IMR-90 (cell line): ENCODE results near the gene LAMA3. TPM values are rescaled to one million over a fixed set of nuclear protein-coding genes. Genes with fewer than 3 reads are reported as not detected.
A peak's percentile ranks its signal among the peaks of the same experiment; 100 is the strongest.

Source experiments
- ATAC-seq: fragments of 200-7000 bp; cut with Tn5 transposase; 2 replicates; pipeline ENCODE4 v1.9.1; 2020; ENCODE audit warnings: low read depth, mild to moderate bottlenecking, moderate library complexity
- BruUV-seq: library from RNA; stranded (reverse); fragments of 400-500 nt; replicated peaks from 2 replicates; lab custom pipeline; 2021; lab: Mats Ljungman, UMichigan
- CTCF ChIA-PET: fragments of 300-600 bp; formaldehyde crosslinking; extraction: SDS; loops from one replicate; lab custom pipeline; 2021; ENCODE audit warnings: antibody characterized with exemption; lab: Yijun Ruan, JAX
- POLR2A ChIA-PET: fragments of 300-600 bp; sonication (Branson Sonifier 250); formaldehyde crosslinking; loops from one replicate; lab custom pipeline; 2022; ENCODE audit warnings: antibody characterized with exemption; ENCODE audit not compliant: unreplicated experiment; lab: Charles Lee
- DNase-seq: peaks from one replicate; pipeline ENCODE4 v3.0.0; 2013
- H2AFZ ChIP-seq: replicated peaks from 2 replicates; pipeline ENCODE3; 2013; ENCODE audit warnings: low read length, mild to moderate bottlenecking; ENCODE audit not compliant: poor library complexity
- H2AK5ac ChIP-seq: 2 replicates; pipeline ENCODE4 v1.6.1; 2013; ENCODE audit warnings: low read depth, low read length, inconsistent platforms
- H2AK9ac ChIP-seq: replicated peaks from 2 replicates; pipeline ENCODE3; 2013; ENCODE audit warnings: mild to moderate bottlenecking, low read depth, low read length, moderate library complexity; ENCODE audit not compliant: poor library complexity
- H2BK120ac ChIP-seq: 2 replicates; pipeline ENCODE4 v1.6.1; 2013; ENCODE audit warnings: low read depth, low read length, inconsistent platforms
- H2BK15ac ChIP-seq: 3 replicates; pipeline ENCODE4 v1.6.1; 2013; ENCODE audit warnings: low read depth, low read length, inconsistent platforms
- H2BK20ac ChIP-seq: 2 replicates; pipeline ENCODE4 v1.6.1; 2013; ENCODE audit warnings: low read depth, mild to moderate bottlenecking, inconsistent platforms, low read length, moderate library complexity
- H2BK5ac ChIP-seq: 2 replicates; pipeline ENCODE4 v1.6.1; 2013; ENCODE audit warnings: mild to moderate bottlenecking, low read depth, low read length, inconsistent platforms; ENCODE audit not compliant: poor library complexity, severe bottlenecking
- H3K14ac ChIP-seq: replicated peaks from 2 replicates; pipeline ENCODE4 v1.6.1; 2013; ENCODE audit warnings: low read depth, low read length, inconsistent platforms
- H3K18ac ChIP-seq: 2 replicates; pipeline ENCODE4 v1.6.1; 2013; ENCODE audit warnings: low read depth, low read length, control low read depth
- H3K23ac ChIP-seq: 2 replicates; pipeline ENCODE4 v1.6.1; 2013; ENCODE audit warnings: low read depth, low read length, inconsistent platforms
- H3K27ac ChIP-seq: 2 replicates; pipeline ENCODE4 v1.5.1; 2013; ENCODE audit warnings: mild to moderate bottlenecking, control low read depth, low read length; ENCODE audit not compliant: insufficient read depth
- H3K27me3 ChIP-seq: 2 replicates; pipeline ENCODE4 v1.6.1; 2013; ENCODE audit warnings: low read length; ENCODE audit not compliant: control insufficient read depth, insufficient read depth
- H3K36me3 ChIP-seq: 2 replicates; pipeline ENCODE4 v1.6.1; 2013; ENCODE audit warnings: low read length, mixed read lengths; ENCODE audit not compliant: control insufficient read depth, insufficient read depth
- H3K4ac ChIP-seq: 2 replicates; pipeline ENCODE4 v1.6.1; 2013; ENCODE audit warnings: low read depth, low read length, inconsistent platforms
- H3K4me1 ChIP-seq: 2 replicates; pipeline ENCODE4 v1.6.1; 2013; ENCODE audit warnings: low read length, mixed read lengths; ENCODE audit not compliant: control insufficient read depth, insufficient read depth
- H3K4me2 ChIP-seq: 2 replicates; pipeline ENCODE4 v1.6.1; 2013; ENCODE audit warnings: low read depth, mild to moderate bottlenecking, control low read depth, low read length, moderate library complexity
- H3K4me3 ChIP-seq: 2 replicates; pipeline ENCODE4 v1.5.1; 2013; ENCODE audit warnings: low read depth, mild to moderate bottlenecking, control low read depth, low read length, moderate library complexity; ENCODE audit not compliant: insufficient read depth
- H3K56ac ChIP-seq: 2 replicates; pipeline ENCODE4 v1.6.1; 2013; ENCODE audit warnings: low read length, inconsistent platforms; ENCODE audit not compliant: insufficient read depth; ENCODE audit errors: extremely low read depth
- H3K79me1 ChIP-seq, 2 experiments: 2 replicates each; pipeline ENCODE4 v1.6.1; 2013; ENCODE audit warnings: low read length in 2 of 2, inconsistent platforms in 1 of 2, low read depth in 1 of 2
- H3K9ac ChIP-seq: 2 replicates; pipeline ENCODE4 v1.6.1; 2013; ENCODE audit warnings: low read depth, low read length, control low read depth
- H3K9me1 ChIP-seq: 2 replicates; pipeline ENCODE4 v1.6.1; 2013; ENCODE audit warnings: low read length, inconsistent platforms; ENCODE audit not compliant: insufficient read depth
- H3K9me3 ChIP-seq: 2 replicates; pipeline ENCODE4 v1.6.1; 2013; ENCODE audit warnings: low read length; ENCODE audit not compliant: control insufficient read depth, insufficient read depth
- H4K20me1 ChIP-seq: 2 replicates; pipeline ENCODE4 v1.6.1; 2013; ENCODE audit warnings: low read length, inconsistent platforms; ENCODE audit not compliant: insufficient read depth
- H4K5ac ChIP-seq: 2 replicates; pipeline ENCODE4 v1.6.1; 2013; ENCODE audit warnings: mild to moderate bottlenecking, low read depth, low read length, control low read depth
- H4K8ac ChIP-seq, 2 experiments: 2 replicates each; pipeline ENCODE4 v1.6.1; 2013; ENCODE audit warnings: low read depth in 2 of 2, low read length in 2 of 2, control low read depth in 1 of 2, inconsistent platforms in 1 of 2
- H4K91ac ChIP-seq: 2 replicates; pipeline ENCODE4 v1.6.1; 2013; ENCODE audit warnings: low read depth, low read length, inconsistent platforms; ENCODE audit not compliant: insufficient read depth
- MAFK ChIP-seq: IDR thresholded peaks from 2 replicates; pipeline ENCODE4 v1.6.1; 2012; ENCODE audit warnings: low read depth, low read length, improper control_type of control experiment
- MAZ ChIP-seq: IDR thresholded peaks from 2 replicates; pipeline ENCODE4 v1.6.1; 2012; ENCODE audit warnings: low read depth, mild to moderate bottlenecking, low read length, improper control_type of control experiment, moderate library complexity, borderline replicate concordance
- NFE2L2 ChIP-seq: fragments of 150-350 bp; IDR thresholded peaks from 2 replicates; pipeline ENCODE4 v1.6.1; 2016; ENCODE audit warnings: low read depth, mild to moderate bottlenecking, low read length
- POLR2A ChIP-seq: IDR thresholded peaks from 2 replicates; pipeline ENCODE4 v1.6.1; 2012; ENCODE audit warnings: mild to moderate bottlenecking, low read depth, low read length
- RFX5 ChIP-seq: IDR thresholded peaks from 2 replicates; pipeline ENCODE4 v1.8.0; 2012; ENCODE audit warnings: low read depth, mild to moderate bottlenecking, low read length, moderate library complexity
- WGBS, 2 experiments: methylation state at CpG; one replicate each; pipeline versions ENCODE4 v1.1.5 to v1.1.7; 2013; ENCODE audit warnings: missing lambda C conversion rate in 2 of 2; ENCODE audit not compliant: insufficient read length in 1 of 2; ENCODE audit errors: extremely low coverage in 2 of 2; 5-methylcytosine and 5-hydroxymethylcytosine counted together
- dilution Hi-C: fragments of 300-500 bp; cut with HindIII; formaldehyde crosslinking; loops from one replicate; pipeline ENCODE4 v1.14.3; 2018; ENCODE audit warnings: low sequenced_read_pairs; ENCODE audit not compliant: unreplicated experiment
- in situ Hi-C: fragments of 300-500 bp; cut with MboI; formaldehyde crosslinking; loops from 3 replicates; pipeline ENCODE4 v1.14.3; 2019; ENCODE audit warnings: low sequenced_read_pairs, inconsistent platforms, mixed read lengths
- intact Hi-C: fragments of 100-400 bp; cut with micrococcal nuclease; formaldehyde crosslinking; loops from 2 replicates; pipeline ENCODE4 v1.10.0; 2022
- polyA plus RNA-seq, 3 experiments: library from polyadenylated mRNA; depleted of rRNA; stranded (reverse); fragments of >200 nt; gene quantifications; 2 replicates each; pipeline ENCODE4 v1.2.3, GENCODE V29; 2012; ENCODE audit warnings: low replicate concordance in 1 of 3
- total RNA-seq: library from RNA; depleted of rRNA; stranded (reverse); fragments of >200 nt; gene quantifications from 2 replicates; pipeline ENCODE4 v1.2.3, GENCODE V29; 2012

The LAMA3 gene
- total and polyA plus RNA-seq, 2 of the 4 experiments (the other 2 are of a cell fraction), result 0.18 to 0.19 TPM

DNA sequence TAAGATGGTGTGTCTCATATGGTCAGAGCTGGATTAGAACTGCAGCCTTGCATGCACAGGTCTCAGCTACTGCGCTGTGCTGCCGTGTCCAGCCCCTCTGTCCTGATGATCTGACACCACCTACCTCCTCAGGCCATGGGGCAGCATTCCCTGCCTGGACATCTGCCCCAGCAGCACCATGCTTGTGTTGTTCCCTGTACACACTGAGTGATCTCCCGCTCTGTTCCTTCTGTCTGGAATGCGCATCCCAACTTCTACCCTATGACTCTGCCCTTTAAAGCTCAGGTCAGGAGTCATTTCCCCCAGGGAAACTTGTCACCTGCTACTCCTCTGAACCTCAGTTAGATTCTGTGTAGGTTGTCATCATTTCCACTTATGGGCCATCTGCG is 167.9 kb downstream of the LAMA3 start:
- H3K4ac ChIP-seq, result no peak overlapping the region; the same call in 1 of the 2 replicates
- BruUV-seq, result no TSS peak
- H3K27ac ChIP-seq, result no peak overlapping the region
- H3K4me3 ChIP-seq, result no peak overlapping the region
- no peaks in the 10 kb centered on the region for H3K79me1 ChIP-seq
- H2BK120ac ChIP-seq, result no peak overlapping the region; the same call in 1 of the 2 replicates
- H3K56ac ChIP-seq, result no peak overlapping the region
- peaks cover 16% of the 10 kb centered on the region for H3K4me1 ChIP-seq
- H3K14ac ChIP-seq, result 0 out of 2 replicates have a peak overlapping the region, but pooled peaks have one; percentile 40
- whole genome bisulfite sequencing, 2 experiments, result no CpG with 5 or more reads among the region's 5 CpGs
- ATAC-seq (no peak), DNase-seq (no peak)
- no peaks in the 10 kb centered on the region for H3K36me3 ChIP-seq
- intact Hi-C loops (no loop called here), in situ Hi-C loops (no loop called here), dilution Hi-C loops (no loop called here)
- H2AFZ ChIP-seq, result no peak overlapping the region
- no peak overlapping the region for H4K91ac ChIP-seq
- H2AK5ac ChIP-seq, result peak overlapping the region; percentile 62
- ChIA-PET POLR2A (no interaction called here), CTCF (no interaction called here)
- no peak overlapping the region for H4K5ac ChIP-seq
- no peaks in the 10 kb centered on the region for H3K9me3 ChIP-seq
- H3K9ac ChIP-seq, result no peak overlapping the region
- H2BK20ac ChIP-seq, result no peak overlapping the region
- H2BK15ac ChIP-seq, result no peak overlapping the region
- no peaks in the 10 kb centered on the region for H3K27me3 ChIP-seq
- no peak overlapping the region for H3K4me2 ChIP-seq
- no peaks in the 10 kb centered on the region for H4K20me1 ChIP-seq
- H3K9me1 ChIP-seq, result peaks cover 12% of the 10 kb centered on the region
- H2BK5ac ChIP-seq, result no peak overlapping the region
- peak overlapping the region in 1 of 2 experiments; percentile 2; a peak in 1 of 4 replicates for H4K8ac ChIP-seq
- no peak overlapping the region for H2AK9ac ChIP-seq
- no peak overlapping the region for H3K18ac ChIP-seq
- TF ChIP-seq POLR2A (no peak), MAFK (no peak), NFE2L2 (no peak), RFX5 (no peak), MAZ (no peak)
- H3K23ac ChIP-seq, result no peak overlapping the region
